A673 (cell line): ENCODE data around the gene SLC6A6.

Source experiments
- EZH2 ChIP-seq: fragments of 200-600 bp; sonication (generic); IDR thresholded peaks from 2 replicates; pipeline ENCODE4 v1.6.1; 2017; ENCODE audit warnings: borderline replicate concordance, low read depth, mild to moderate bottlenecking, mixed read lengths, antibody characterized with exemption, low read length; ENCODE audit not compliant: poor library complexity, severe bottlenecking
- TF ChIP-seq, protein P1 (sequence below): fragments of 300-800, 200-600 bp; sonication (generic); conservative IDR thresholded peaks from 2 replicates; pipeline ENCODE4 v1.5.1; 2017; ENCODE audit warnings: low read depth, mild to moderate bottlenecking, antibody characterized with exemption, low read length, moderate library complexity, mixed read lengths

DNA sequence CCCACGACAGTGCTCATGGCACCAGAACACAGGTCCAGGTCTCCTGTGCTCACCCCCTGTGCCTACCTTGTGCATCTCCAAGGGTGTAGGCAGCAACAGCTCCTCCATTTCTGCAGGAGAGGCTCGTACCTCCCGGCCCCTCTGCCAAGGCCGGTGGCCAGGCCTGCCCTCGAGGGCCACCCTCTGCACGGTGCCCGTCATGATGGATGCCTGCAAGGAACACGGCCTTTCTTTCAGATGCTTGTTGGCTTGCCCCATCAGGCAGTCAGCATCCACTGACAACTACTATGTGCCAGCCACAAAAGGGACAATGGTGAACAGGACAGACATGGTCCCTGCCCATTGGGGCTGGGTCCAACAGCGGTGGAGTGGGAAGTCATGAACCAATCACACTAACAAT lies 93.9 kb downstream of the SLC6A6 start:
- TF ChIP-seq, protein P1, sequence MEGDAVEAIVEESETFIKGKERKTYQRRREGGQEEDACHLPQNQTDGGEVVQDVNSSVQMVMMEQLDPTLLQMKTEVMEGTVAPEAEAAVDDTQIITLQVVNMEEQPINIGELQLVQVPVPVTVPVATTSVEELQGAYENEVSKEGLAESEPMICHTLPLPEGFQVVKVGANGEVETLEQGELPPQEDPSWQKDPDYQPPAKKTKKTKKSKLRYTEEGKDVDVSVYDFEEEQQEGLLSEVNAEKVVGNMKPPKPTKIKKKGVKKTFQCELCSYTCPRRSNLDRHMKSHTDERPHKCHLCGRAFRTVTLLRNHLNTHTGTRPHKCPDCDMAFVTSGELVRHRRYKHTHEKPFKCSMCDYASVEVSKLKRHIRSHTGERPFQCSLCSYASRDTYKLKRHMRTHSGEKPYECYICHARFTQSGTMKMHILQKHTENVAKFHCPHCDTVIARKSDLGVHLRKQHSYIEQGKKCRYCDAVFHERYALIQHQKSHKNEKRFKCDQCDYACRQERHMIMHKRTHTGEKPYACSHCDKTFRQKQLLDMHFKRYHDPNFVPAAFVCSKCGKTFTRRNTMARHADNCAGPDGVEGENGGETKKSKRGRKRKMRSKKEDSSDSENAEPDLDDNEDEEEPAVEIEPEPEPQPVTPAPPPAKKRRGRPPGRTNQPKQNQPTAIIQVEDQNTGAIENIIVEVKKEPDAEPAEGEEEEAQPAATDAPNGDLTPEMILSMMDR = no peak
- TF ChIP-seq EZH2 = no peak
